Activated T-helper 2 cell treated with anti-CD3 and anti-CD28 coated beads, Interferon-gamma antibody, Interleukin-2, Interleukin-4, amounts not matched to agents 10 μg/mL and 5 μg/mL and 100 μg/mL, durations not matched to agents 14 hours and 24 hours and 36 hours (primary cell): ENCODE results near the gene HCAR2. TPM values are rescaled to one million over a fixed set of nuclear protein-coding genes. Genes with fewer than 3 reads are reported as not detected.
"Not testable (repeated sequence)": the region's sequence is repeated elsewhere in the genome, so short reads cannot be mapped to it uniquely, and the experiment has no call there.

Source experiments
- DNase-seq: peaks from one replicate; pipeline ENCODE4 v3.0.0; 2021; ENCODE audit warnings: low spot score
- H3K27ac Mint-ChIP-seq: one replicate; pipeline ENCODE4 v1.8.0; 2021; ENCODE audit warnings: mixed read lengths
- H3K27me3 Mint-ChIP-seq: one replicate; pipeline ENCODE4 v1.8.0; 2021; ENCODE audit warnings: low read depth, mixed read lengths
- H3K36me3 Mint-ChIP-seq: one replicate; pipeline ENCODE4 v1.8.0; 2021; ENCODE audit warnings: low read depth, mixed read lengths
- H3K4me1 Mint-ChIP-seq: one replicate; pipeline ENCODE4 v1.8.0; 2021; ENCODE audit warnings: low read depth, mixed read lengths
- H3K4me3 Mint-ChIP-seq: one replicate; pipeline ENCODE4 v1.8.0; 2021; ENCODE audit warnings: low read depth, mild to moderate bottlenecking, moderate library complexity, mixed read lengths
- H3K9me3 Mint-ChIP-seq: one replicate; pipeline ENCODE4 v1.8.0; 2021; ENCODE audit warnings: mixed read lengths
- intact Hi-C: fragments of 100-400 bp; cut with micrococcal nuclease; formaldehyde crosslinking; loops from one replicate; pipeline ENCODE4 v1.15.1; 2023
- total RNA-seq: library from RNA; stranded (reverse); gene quantifications from 2 replicates; pipeline ENCODE4 v1.2.3, GENCODE V29; 2022

HCAR2 gene
- total RNA-seq, 1 donor from 2014 or later = 0.16 TPM

DNA sequence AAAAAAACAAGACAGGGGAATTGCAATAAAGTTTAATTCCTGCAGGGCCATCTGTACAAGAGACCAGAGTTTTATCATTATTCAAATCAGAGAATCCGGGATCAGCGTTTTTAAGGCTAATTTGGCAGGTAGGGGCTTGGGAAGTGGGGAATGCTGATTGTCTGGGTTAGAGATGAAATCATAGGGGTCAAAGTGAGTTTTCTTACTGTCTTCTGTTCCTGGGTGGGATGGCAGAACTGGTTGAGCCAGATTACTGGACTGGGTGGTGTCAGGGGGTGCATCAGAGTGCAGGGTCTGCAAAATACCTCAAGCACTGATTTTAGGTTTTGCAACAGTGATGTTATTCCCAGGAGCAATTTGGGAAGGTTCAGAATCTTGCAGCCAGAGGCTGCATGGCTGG, 7.2 kb upstream of the HCAR2 start:
- H3K36me3 Mint-ChIP-seq, DNase-seq, H3K9me3 Mint-ChIP-seq, H3K27ac Mint-ChIP-seq, H3K4me1 Mint-ChIP-seq, H3K27me3 Mint-ChIP-seq, intact Hi-C loops, H3K4me3 Mint-ChIP-seq: not testable (repeated sequence)

DNA sequence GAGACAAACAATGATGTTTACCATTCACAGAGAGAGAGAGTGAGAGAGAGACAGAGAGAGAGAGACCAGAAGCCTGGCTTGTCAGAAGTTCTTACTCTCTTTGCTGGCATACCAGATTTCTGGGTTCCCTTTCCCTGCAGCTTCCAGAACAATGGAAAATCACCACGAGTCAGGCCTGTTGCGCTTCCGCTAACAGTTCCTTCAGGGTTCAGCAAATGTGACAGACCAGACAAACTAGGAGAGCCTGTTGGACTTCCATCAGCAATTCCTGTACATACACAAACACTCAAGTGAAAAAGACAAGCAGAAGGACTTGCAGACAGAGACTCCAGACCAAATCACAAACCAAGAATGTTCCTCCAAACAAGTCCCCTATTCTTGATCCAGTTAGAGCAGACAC, 6.1 kb upstream of the HCAR2 start:
- intact Hi-C loops, DNase-seq, H3K36me3 Mint-ChIP-seq, H3K27me3 Mint-ChIP-seq, H3K27ac Mint-ChIP-seq, H3K4me3 Mint-ChIP-seq, H3K9me3 Mint-ChIP-seq, H3K4me1 Mint-ChIP-seq: not testable (repeated sequence)

DNA sequence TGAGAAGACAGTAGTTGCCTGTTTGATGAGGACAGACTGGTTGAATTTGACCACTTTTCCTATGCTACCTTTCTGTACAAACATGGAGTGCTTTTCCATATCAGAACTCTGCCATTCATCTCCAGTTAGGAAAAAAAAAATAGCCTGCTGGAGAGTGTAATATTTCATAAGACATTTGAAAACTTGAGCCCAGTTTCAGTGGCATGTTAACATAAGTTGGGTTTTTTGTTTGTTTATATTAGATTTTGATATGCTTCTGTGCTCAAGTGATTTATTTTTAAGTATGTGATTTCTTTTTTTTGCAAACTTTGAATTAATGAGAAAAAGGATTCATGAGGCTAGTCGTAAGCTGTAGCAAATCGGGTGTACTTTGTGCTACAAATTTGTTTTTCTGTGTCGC, 684 bp upstream of the HCAR2 start:
- H3K27me3 Mint-ChIP-seq, intact Hi-C loops, H3K4me1 Mint-ChIP-seq, DNase-seq, H3K36me3 Mint-ChIP-seq, H3K4me3 Mint-ChIP-seq, H3K9me3 Mint-ChIP-seq, H3K27ac Mint-ChIP-seq: not testable (repeated sequence)

DNA sequence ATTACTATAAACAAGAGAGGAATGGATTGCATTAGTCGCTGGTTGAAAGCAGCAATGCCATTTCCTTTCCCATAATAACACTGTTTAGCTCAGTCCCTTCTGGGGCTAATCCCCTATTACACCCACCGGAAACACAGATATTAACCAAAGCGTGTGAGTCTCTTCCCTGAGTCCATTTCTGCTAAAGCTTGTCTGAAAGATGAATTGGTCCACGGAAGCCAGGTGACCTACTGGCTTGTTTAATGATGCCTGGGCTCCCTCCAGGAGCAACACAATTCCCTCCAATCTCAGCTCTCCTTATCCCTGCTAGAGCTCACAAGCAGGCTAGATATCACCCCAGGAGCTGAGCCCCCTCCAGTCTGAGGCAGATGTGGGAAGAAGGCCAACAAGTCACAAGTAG, 1.7 kb downstream of the HCAR2 start:
- H3K4me3 Mint-ChIP-seq, H3K27ac Mint-ChIP-seq, H3K27me3 Mint-ChIP-seq, H3K36me3 Mint-ChIP-seq, H3K9me3 Mint-ChIP-seq, intact Hi-C loops, H3K4me1 Mint-ChIP-seq, DNase-seq: not testable (repeated sequence)

DNA sequence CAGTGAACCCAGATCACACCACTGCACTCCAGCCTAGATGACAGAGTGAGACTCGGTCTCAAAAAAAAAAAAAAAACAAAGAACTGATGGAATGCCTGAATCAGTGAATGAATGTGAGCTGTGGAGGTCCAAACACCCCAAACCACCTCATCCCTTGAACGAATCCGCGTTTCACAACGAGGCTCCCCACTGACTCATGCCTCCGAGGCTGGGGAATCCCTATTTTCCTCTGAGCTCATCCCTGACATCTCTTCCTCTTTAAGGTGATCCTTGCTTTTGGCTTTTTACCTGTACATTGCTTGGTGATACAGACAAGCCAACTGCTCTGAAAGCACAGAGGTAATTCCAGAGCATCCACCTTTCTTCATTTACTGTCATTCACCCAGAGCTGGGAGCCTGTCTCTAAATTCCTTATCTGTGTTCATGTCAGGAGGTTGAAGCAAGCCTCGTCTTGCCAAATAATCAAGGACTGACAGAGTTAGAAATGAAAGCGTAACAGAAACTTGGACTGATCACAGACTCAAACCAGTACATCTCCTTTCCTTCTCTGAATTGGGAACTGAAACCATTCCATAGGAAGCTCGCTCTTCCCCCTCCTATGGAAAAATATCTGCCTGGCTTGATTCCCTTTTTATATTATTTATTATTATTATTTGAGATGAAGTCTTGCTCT, 3.0 kb downstream of the HCAR2 start:
- H3K9me3 Mint-ChIP-seq, H3K27ac Mint-ChIP-seq: not testable (repeated sequence)

DNA sequence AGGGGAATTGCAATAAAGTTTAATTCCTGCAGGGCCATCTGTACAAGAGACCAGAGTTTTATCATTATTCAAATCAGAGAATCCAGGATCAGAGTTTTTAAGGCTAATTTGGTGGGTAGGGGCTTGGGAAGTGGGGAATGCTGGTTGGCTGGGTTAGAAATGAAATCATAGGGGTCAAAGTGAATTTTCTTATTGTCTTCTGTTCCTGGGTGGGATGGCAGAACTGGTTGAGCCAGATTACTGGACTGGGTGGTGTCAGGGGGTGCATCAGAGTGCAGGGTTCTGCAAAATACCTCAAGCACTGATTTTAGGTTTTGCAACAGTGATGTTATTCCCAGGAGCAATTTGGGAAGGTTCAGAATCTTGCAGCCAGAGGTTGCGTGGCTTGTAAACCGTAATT, 6.2 kb downstream of the HCAR2 start:
- not testable (repeated sequence) for H3K9me3 Mint-ChIP-seq

More for the DNA sequence above, 3.0 kb downstream of the HCAR2 start:
- H3K4me1 Mint-ChIP-seq, H3K4me3 Mint-ChIP-seq, intact Hi-C loops, H3K36me3 Mint-ChIP-seq, H3K27me3 Mint-ChIP-seq, DNase-seq: not testable (repeated sequence)

DNA sequence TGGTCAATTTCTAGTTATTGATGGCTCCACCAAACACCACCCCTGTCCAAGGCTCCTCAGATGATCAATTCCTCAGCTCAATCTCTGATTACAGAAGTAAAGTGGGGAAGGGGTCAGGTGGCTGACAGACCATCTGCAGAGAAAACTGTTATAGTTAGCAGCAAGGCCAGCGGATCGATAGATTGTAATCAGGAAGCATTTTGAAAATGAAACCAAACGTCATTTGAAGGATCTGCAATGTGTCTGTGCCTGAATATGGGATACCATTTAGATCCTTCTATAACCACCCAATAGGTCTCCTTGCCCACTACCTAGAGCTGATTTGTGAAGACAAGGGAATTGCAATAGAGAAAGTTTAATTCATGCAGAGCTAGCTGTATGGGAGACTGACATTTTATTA, 11.6 kb downstream of the HCAR2 start:
- Mint-ChIP-seq H3K9me3 (no peaks in the 10 kb centered on the region), H3K4me3 (no peak overlapping the region), H3K27ac (no peak overlapping the region), H3K4me1 (peaks cover 1% of the 10 kb centered on the region), H3K36me3 (no peaks in the 10 kb centered on the region), H3K27me3 (no peaks in the 10 kb centered on the region)
- intact Hi-C loops = no loop called here
- no peak for DNase-seq

More for the DNA sequence above, 6.2 kb downstream of the HCAR2 start:
- H3K27me3 Mint-ChIP-seq, H3K36me3 Mint-ChIP-seq, H3K27ac Mint-ChIP-seq, intact Hi-C loops, H3K4me1 Mint-ChIP-seq, H3K4me3 Mint-ChIP-seq, DNase-seq: not testable (repeated sequence)

DNA sequence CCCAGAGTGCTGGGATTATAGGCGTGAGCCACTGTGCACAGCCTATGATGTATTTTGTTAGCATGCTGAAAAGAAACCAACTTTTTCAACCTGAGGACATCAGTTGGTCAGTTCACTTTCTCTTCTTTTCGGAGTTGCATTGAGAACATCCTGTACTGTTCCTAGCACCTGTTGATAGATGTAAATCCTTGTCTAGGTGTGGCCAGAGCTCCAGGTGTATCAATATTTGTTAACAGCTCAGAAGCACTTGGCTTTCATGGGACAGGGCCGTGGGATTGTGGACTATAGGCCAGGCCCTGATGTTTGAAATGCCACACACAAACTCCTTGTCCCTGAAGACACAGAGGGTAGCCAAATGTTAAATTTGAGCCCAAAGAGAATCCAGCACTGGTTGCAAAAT, 14.9 kb downstream of the HCAR2 start:
- H3K4me3 Mint-ChIP-seq = no peak overlapping the region
- intact Hi-C loops = no loop called here
- H3K4me1 Mint-ChIP-seq = peaks cover 1% of the 10 kb centered on the region
- H3K36me3 Mint-ChIP-seq = no peaks in the 10 kb centered on the region
- no peak overlapping the region for H3K27ac Mint-ChIP-seq
- no peak for DNase-seq
- no peaks in the 10 kb centered on the region for H3K27me3 Mint-ChIP-seq
- H3K9me3 Mint-ChIP-seq = no peaks in the 10 kb centered on the region

DNA sequence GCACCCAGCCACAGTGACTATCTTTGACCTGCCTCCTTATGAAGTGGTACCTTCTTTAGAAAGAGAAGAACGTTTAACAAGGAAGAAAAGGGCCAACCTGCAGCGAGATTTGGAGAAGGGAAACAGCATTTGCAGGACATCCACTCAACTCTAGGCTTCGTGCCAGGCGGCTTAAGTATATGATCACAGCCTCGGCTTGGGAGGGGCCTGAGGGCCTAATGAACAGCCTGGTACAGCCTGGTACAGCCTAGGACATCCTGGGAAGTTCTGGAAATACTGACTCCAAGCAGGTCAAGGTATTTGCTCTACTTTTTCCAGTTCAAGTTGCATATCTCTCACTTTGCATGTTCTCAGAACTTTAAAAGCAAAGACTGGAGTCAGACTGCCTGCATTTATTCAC, 16.1 kb downstream of the HCAR2 start:
- H3K27ac Mint-ChIP-seq = no peak overlapping the region
- DNase-seq = no peak
- intact Hi-C loops = no loop called here

DNA sequence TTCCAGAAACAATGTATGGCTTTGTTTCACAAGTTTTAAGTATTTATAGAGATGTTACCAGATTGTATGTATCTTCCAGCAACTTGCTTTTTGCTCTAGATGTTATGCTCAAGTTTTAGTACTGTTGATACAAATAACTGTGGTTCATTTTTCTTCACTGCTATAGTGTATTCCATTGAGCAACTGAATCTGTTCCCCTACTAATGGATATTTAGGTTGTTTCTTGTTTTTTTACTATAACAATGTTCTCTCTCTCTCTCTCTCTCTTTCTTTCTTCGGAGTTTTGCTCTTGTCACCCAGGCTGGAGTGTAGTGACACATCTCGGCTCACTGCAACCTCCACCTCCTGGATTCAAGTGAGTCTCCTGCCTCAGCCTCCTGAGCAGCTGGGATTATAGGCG, 16.6 kb downstream of the HCAR2 start:
- no peak overlapping the region for H3K27ac Mint-ChIP-seq
- DNase-seq = no peak
- intact Hi-C loops = no loop called here

More for the DNA sequence above, 16.1 kb downstream of the HCAR2 start:
- Mint-ChIP-seq H3K36me3 (no peaks in the 10 kb centered on the region), H3K4me3 (no peak overlapping the region), H3K9me3 (no peaks in the 10 kb centered on the region), H3K4me1 (peaks cover 1% of the 10 kb centered on the region), H3K27me3 (no peaks in the 10 kb centered on the region)

DNA sequence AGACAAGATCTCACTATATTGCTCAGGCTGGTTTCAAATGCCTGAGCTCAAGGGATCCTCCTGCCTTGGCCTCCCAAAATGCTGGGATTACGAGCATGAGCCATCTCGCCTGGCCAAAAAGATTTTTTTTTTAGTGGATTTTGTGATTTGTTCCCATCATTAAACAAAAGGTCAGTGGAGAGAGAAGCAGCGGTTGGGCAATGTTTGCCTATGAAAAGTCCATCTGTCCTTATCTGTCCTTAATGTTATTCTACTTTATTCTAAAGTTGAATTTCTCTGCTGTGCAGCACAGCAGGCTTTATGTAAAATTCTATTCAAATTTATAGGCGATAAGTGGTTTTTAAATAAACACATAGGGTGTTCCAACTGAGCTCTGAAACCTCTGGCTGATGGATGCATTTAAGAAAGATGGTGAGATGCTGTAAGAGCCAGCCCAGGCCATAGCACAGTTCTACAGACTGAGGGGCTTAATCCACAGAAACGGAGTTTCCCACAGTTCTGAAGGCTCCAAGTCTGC, 18.8 kb downstream of the HCAR2 start:
- no peak for DNase-seq
- Mint-ChIP-seq H3K27me3 (no peaks in the 10 kb centered on the region), H3K36me3 (no peaks in the 10 kb centered on the region), H3K4me1 (no peaks in the 10 kb centered on the region), H3K4me3 (no peak overlapping the region), H3K9me3 (no peaks in the 10 kb centered on the region), H3K27ac (no peak overlapping the region)
- intact Hi-C loops = no loop called here

More for the DNA sequence above, 16.6 kb downstream of the HCAR2 start:
- H3K4me1 Mint-ChIP-seq = no peaks in the 10 kb centered on the region
- H3K4me3 Mint-ChIP-seq = no peak overlapping the region
- H3K36me3 Mint-ChIP-seq = no peaks in the 10 kb centered on the region
- no peaks in the 10 kb centered on the region for H3K27me3 Mint-ChIP-seq
- no peaks in the 10 kb centered on the region for H3K9me3 Mint-ChIP-seq

DNA sequence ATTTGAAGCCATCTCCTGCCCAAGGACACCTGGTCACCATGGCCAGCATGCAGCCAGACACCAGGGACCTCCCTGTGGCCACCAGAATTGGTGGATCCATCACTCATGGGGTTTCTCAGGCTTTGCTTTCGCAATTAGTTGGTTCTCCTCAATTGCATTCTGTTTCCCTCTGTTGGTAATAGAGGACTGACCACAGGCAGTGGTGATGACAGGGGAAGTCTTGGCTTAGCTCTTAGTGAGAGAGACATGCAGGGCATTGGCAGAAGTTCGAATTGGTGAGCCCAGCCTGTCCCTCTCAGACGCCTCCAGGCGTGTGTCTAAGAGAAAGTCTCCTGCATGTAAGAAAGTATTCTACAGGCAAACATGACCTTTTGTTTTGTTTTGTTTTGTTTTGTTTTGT, 21.3 kb downstream of the HCAR2 start:
- Mint-ChIP-seq H3K27ac (no peak overlapping the region), H3K4me1 (no peaks in the 10 kb centered on the region), H3K27me3 (no peaks in the 10 kb centered on the region), H3K9me3 (no peaks in the 10 kb centered on the region), H3K36me3 (no peaks in the 10 kb centered on the region), H3K4me3 (no peak overlapping the region)
- intact Hi-C loops = no loop called here
- DNase-seq = no peak

DNA sequence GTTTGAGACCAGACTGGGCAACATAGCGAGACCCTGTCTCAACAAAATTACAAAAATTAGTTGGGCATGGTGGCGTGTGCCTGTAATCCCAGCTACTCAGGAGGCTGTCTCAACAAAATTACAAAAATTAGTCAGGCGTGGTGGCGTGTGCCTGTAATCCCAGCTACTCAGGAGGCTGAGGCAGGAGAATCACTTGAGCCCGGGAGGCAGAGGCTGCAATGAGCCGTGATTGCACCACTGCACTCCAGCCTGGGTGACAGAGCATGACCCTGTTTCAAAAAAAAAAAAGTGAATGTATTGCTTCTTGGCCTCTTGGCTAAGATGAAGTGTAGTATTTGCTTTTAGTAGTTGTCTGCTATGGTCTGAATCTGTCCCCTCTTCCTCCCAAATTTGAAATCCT, 22.2 kb downstream of the HCAR2 start:
- H3K4me1 Mint-ChIP-seq, H3K27ac Mint-ChIP-seq, DNase-seq, H3K36me3 Mint-ChIP-seq, H3K27me3 Mint-ChIP-seq, H3K9me3 Mint-ChIP-seq, intact Hi-C loops, H3K4me3 Mint-ChIP-seq: not testable (repeated sequence)

DNA sequence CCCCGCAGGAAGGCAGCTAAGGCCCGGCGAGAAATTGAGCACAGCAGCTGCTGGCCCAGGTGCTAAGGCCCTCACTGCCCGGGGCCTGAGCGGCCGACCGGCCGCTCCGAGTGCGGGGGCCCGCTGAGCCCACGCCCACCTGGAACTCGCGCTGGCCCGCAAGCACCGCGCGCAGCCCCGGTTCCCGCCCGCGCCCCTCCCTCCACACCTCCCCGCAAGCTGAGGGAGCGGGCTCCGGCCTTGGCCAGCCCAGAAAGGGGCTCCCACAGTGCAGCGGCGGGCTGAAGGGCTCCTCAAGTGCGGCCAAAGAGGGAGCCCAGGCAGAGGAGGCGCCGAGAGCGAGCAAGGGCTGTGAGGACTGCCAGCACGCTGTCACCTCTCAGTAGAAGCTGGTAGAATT, 26.4 kb downstream of the HCAR2 start:
- H3K9me3 Mint-ChIP-seq, H3K4me1 Mint-ChIP-seq, intact Hi-C loops, H3K4me3 Mint-ChIP-seq, DNase-seq, H3K36me3 Mint-ChIP-seq, H3K27ac Mint-ChIP-seq: not testable (repeated sequence)
- peaks cover 10% of the 10 kb centered on the region for H3K27me3 Mint-ChIP-seq
